Nephron progenitor cell (in vitro differentiated cells): Measurements from ENCODE around the gene UROC1.
"Not testable (repeated sequence)": the region's sequence is repeated elsewhere in the genome, so short reads cannot be mapped to it uniquely, and the experiment has no call there.

Experiments used
- DNase-seq: peaks from one replicate; pipeline ENCODE4 v3.0.0; 2021
- H3K27ac Mint-ChIP-seq: 2 replicates; pipeline ENCODE4 v1.8.0; 2021; ENCODE audit warnings: mild to moderate bottlenecking, moderate library complexity, mixed read lengths
- H3K27me3 Mint-ChIP-seq: 2 replicates; pipeline ENCODE4 v1.8.0; 2021; ENCODE audit warnings: mild to moderate bottlenecking, low read depth, mixed read lengths; ENCODE audit not compliant: poor library complexity
- H3K36me3 Mint-ChIP-seq: 2 replicates; pipeline ENCODE4 v1.8.0; 2021; ENCODE audit warnings: low read depth, mixed read lengths
- H3K4me1 Mint-ChIP-seq: 2 replicates; pipeline ENCODE4 v1.8.0; 2021; ENCODE audit warnings: mixed read lengths
- H3K4me3 Mint-ChIP-seq: 2 replicates; pipeline ENCODE4 v1.8.0; 2021; ENCODE audit warnings: mild to moderate bottlenecking, moderate library complexity, mixed read lengths
- H3K9me3 Mint-ChIP-seq: 2 replicates; pipeline ENCODE4 v1.8.0; 2021; ENCODE audit warnings: mild to moderate bottlenecking, moderate library complexity, mixed read lengths
- CTCF ChIP-seq: fragments of 200-600 bp; sonication (generic); IDR thresholded peaks from 2 replicates; pipeline ENCODE4 v1.5.0; 2021; ENCODE audit warnings: antibody characterized with exemption

UROC1 gene

GRCh38 chr3:126536126-126536525 is 18.6 kb upstream of the UROC1 start:
- H3K9me3 Mint-ChIP-seq: no peaks in the 10 kb centered on the region

GRCh38 chr3:126535636-126536035 is 18.1 kb upstream of the UROC1 start:
- no peak overlapping the region for H3K4me3 Mint-ChIP-seq
- H3K4me1 Mint-ChIP-seq: no peaks in the 10 kb centered on the region
- H3K27me3 Mint-ChIP-seq: peaks cover 48% of the 10 kb centered on the region
- DNase-seq: no peak
- no peaks in the 10 kb centered on the region for H3K9me3 Mint-ChIP-seq
- no peaks in the 10 kb centered on the region for H3K36me3 Mint-ChIP-seq
- H3K27ac Mint-ChIP-seq: no peak overlapping the region
- no peak for TF ChIP-seq CTCF

More at GRCh38 chr3:126536126-126536525, 18.6 kb upstream of the UROC1 start:
- Mint-ChIP-seq H3K27me3 (peaks cover 48% of the 10 kb centered on the region), H3K4me3 (no peak overlapping the region), H3K4me1 (no peaks in the 10 kb centered on the region), H3K36me3 (no peaks in the 10 kb centered on the region), H3K27ac (no peak overlapping the region)
- no peak for DNase-seq
- no peak for TF ChIP-seq CTCF

- not testable (repeated sequence) for H3K36me3 Mint-ChIP-seq, H3K4me3 Mint-ChIP-seq, H3K4me1 Mint-ChIP-seq, H3K27ac Mint-ChIP-seq, H3K9me3 Mint-ChIP-seq, DNase-seq
- peaks cover 52% of the 10 kb centered on the region for H3K27me3 Mint-ChIP-seq
Measured at GRCh38 chr3:126534716-126535115, 17.1 kb upstream of the UROC1 start.

GRCh38 chr3:126533506-126533905 is 15.9 kb upstream of the UROC1 start:
- Mint-ChIP-seq H3K27me3 (peaks cover 54% of the 10 kb centered on the region), H3K4me3 (no peak overlapping the region), H3K9me3 (no peaks in the 10 kb centered on the region), H3K27ac (no peak overlapping the region), H3K4me1 (peaks cover 5% of the 10 kb centered on the region), H3K36me3 (no peaks in the 10 kb centered on the region)
- no peak for TF ChIP-seq CTCF
- no peak for DNase-seq

- Mint-ChIP-seq H3K27ac (no peak overlapping the region), H3K36me3 (no peaks in the 10 kb centered on the region), H3K27me3 (peaks cover 53% of the 10 kb centered on the region), H3K4me1 (peaks cover 5% of the 10 kb centered on the region), H3K9me3 (no peaks in the 10 kb centered on the region), H3K4me3 (no peak overlapping the region)
- DNase-seq: no peak
- TF ChIP-seq CTCF: no peak
Measured at GRCh38 chr3:126531051-126531330, 13.4 kb upstream of the UROC1 start.

- Mint-ChIP-seq H3K36me3 (no peaks in the 10 kb centered on the region), H3K27me3 (peaks cover 54% of the 10 kb centered on the region), H3K27ac (no peak overlapping the region), H3K4me1 (peaks cover 5% of the 10 kb centered on the region), H3K4me3 (no peak overlapping the region), H3K9me3 (no peaks in the 10 kb centered on the region)
- no peak for DNase-seq
- TF ChIP-seq CTCF: no peak
Measured at GRCh38 chr3:126530171-126531050, 12.8 kb upstream of the UROC1 start.
